HG02642 (cell line): ENCODE measurements around the gene FAM53A.
"Not testable (repeated sequence)": the region's sequence is repeated elsewhere in the genome, so short reads cannot be mapped to it uniquely, and the experiment has no call there.

ENCODE experiments used
- ATAC-seq: cut with Tn5 transposase; IDR thresholded peaks from one replicate; pipeline ENCODE4 v1.9.1; 2021; ENCODE audit warnings: mild to moderate bottlenecking; ENCODE audit not compliant: unreplicated experiment, poor library complexity

Gene FAM53A

GRCh38 chr4:1717129-1718094, 33.3 kb upstream of the FAM53A start:
- ATAC-seq, result no peak

- ATAC-seq, result no peak
These were observed 32.2 kb upstream of the FAM53A start for GRCh38 chr4:1716065-1716945.

- no peak for ATAC-seq
These were observed 31.1 kb upstream of the FAM53A start for GRCh38 chr4:1715002-1715758.

GRCh38 chr4:1714303-1715001, 30.3 kb upstream of the FAM53A start:
- no peak for ATAC-seq

DNA sequence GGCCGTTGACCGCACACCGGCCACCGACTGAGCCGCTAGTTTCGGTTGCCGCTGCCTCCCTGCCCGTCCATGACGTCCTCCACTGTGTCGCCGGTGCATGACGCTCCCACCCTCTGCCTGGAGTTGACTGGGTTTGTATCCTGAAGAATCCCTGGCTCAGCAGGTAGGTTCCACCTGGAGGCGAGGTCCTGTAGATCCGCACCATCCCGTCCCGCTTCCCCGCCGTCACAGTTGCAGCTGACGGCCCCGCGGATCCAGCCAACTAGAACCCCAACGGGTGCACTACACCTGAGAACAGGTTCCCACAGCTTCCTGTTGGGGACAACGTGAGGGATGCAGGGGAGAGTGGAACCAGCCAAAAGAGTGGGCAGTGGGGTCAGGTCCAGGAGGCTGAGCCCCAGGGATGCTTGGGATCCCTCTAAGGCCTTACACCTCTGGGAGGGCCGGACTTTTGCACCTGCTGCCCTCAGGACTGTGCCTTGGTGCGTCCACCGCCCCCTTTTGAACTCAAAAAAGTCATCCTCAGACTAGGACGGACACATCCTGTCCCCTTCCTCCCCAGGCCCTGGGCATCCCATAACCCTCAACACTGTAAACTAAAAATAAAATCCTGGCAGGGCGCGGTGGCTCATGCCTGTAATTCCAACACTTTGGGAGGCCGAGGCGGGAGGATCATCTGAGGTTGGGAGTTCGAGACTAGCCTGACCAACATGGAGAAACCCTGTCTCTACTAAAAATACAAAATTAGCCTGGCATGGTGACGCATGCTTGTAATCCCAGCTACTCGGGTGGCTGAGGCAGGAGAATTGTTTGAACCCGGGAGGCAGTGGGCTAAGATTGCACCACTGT, 29.1 kb upstream of the FAM53A start:
- no peak for ATAC-seq

DNA sequence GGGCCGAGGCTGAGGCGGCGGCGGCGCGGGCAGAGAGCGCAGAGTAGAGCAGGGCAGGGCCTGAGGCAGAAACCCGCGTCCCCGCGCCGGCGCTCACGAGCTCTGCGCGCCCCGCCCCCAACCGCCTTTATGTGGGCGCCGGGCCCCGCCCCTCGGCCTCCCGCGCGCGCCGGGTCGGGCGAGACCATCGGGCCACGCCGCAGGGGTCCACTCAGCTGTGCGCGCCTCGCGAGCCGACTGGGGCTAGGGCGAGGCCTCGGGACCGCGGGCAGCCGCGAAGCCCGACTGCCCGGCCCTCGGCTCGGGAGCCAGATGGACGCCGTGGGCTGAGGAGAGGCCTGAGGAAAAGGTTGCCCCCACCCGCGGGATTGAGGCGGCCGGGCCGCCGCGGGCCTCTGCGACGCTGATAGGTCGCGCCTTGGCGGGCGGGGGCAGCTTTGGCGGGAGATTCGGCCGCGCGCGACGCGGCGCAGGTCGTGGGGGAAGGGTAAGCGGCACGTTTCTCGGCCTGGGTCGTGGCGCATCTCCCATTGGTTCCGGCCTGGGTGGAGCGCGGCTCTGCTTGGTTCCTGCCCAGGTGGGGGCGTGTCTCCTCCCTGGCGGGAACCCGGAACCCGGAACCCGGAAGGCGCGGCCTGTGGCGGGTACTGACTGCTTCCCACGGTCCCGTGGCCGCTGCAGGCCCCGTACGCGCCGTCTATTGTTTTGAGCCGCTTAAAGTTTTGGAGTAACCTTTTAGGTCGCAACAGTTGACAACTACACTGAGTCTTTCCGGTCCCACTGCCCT, 28.3 kb upstream of the FAM53A start, which contains the start of gene SLBP:
SLBP (minus strand) TSS at position 104 of the 787 bp plus-strand sequence. CDS start 131 bp downstream, outside the sequence.
- ATAC-seq, result peak; percentile 80

DNA sequence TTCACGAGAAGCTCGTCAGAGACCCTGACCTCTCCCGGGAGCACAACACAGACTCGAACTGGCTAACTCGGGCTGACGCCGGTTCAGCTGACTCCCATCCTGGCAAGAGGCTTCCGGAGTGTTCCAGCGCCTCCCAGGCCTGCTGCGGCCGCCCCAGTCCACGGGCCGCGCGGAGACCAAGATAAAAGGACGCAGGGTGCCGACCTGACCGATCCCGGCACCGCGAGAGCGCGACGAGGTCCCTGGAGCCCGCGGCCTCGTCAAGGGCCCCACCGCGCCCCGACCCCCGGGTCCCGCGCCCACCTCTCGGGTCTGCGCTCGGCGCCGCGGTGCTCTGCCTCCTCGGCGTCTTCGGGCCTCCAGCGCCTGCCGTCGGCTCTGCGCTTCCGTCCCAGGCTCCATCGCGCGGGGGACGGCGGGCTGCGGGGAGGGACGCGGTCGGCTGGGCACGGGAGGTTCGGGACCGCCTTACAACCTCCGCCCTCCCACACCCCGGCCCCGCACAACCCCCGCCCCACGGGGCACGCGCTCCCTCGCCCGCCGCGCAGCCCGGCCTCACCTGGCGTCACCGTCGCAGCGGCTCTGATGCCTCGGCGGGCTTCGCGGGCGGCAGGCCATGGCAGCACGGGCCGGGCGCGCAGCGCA, 27.6 kb upstream of the FAM53A start:
- peak; percentile 14 for ATAC-seq

DNA sequence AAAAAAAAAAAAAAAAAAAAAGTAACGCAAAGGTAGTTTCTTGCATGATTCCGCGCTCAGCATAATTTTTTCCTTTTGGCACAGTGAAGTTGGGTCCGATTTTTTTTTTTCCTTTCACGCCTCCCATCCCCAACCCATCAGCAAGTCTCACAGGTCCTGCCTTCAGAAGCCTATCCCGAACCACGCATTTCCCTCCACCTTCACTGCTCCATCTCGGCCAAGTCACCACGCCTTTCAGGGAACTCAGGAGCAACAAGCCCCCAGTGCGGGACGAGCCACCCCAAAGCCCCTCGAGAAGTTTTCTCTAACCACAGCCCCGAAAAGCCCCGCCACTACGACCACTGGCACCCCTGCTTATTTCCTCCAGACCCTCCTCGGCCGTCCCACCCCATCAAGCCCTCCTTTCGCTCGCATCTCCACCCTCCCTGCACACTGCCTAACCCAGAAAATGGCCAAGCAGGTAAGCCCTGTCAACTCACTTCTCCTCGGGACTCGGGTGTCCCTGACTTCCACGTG, 27.0 kb upstream of the FAM53A start:
- no peak for ATAC-seq

GRCh38 chr4:1708581-1708980, 24.5 kb upstream of the FAM53A start:
- ATAC-seq, result no peak

DNA sequence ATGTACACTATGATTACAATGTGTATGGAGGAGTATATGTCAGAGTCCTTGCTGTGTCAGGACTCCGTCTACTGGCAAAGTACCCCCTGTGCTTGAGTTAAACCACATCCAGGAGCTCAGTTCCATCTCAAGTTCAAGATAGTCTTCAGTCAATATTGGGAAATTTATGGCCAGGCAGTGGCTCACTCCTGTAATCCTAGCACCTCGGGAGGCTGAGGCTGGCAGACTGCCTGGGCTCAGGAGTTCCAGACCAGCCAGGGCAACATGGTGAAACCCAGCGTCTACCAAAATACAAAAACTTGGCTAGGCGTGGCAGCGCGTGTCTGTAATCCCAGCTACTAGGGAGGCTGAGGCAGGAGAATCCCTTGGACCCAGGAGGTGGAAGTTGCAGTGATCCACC, 22.2 kb upstream of the FAM53A start:
- ATAC-seq, result no peak

GRCh38 chr4:1705732-1706131, 21.6 kb upstream of the FAM53A start:
- ATAC-seq, result no peak

GRCh38 chr4:1703867-1704266, 19.8 kb upstream of the FAM53A start:
- ATAC-seq, result no peak

DNA sequence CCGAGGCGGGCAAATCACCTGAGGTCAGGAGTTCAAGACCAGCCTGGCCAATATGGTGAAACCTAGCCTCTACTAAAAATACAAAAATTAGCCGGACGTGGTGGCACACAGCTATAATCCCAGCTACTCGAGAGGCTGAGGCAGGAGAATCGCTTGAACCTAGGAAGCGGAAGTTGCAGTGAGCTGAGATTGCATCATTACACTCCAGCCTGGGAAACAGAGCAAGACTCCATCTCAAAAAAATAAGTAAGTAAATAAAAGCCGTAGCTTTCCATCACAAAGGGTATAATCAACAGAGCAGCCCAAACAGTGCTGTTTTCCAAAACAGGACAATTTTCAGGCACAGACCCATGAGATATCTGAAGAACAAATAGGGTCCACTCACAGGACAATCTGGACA, 17.6 kb upstream of the FAM53A start:
- ATAC-seq, result not testable (repeated sequence)

DNA sequence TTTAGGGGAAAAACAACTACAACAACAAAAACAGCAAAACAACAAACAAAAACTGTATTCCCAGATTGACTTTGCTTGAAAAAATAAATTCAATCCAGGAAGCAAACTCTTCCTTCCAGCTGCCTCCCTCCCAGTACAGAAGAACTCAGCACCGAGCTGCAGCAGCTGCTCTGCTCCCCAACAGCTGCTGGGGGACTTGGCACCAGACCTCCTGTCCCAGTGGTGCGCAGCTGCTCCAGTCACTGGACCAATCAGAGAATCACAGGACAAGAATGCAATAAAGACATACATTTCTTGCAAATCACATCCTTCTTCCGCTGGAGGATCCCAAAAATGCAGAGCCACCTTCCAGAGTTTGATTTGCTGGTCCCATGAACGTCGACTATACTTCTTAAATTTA, 11.8 kb upstream of the FAM53A start:
- ATAC-seq, result no peak

DNA sequence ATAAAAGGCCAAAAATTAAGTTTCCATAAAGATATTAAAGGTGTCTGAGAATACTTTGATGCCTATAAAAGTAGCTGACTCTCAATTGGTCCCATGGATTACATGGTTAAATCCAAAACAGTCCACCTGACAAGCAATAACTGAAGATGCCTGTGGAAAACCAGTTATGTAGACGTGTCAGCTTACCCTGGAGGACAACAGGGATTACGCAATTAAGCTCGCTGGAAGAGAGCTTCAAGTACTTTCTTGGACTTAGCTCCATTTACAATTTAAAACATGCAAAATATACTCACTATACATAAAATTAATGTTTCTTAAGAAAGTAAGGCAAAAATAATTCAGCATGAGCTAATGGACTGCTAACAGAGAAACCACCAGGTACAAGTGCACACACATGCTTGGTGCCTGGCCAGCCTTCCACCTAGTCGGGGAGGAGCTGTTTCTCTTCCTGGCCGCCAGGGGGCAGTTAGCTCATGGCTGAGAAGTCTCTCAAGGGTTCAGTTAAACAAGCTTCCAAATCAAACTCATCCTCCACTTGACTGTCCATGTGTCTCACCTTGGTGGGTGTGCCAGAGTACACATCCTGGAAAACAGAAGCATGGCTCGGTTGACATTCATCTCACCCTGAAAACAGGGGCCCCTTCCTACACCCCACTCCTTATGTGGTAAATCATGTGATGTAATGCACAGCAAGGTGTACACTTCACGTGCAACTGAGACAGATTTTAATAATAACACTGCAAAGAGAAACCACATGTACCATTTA, 9.2 kb upstream of the FAM53A start:
- ATAC-seq, result peak; percentile 78

GRCh38 chr4:1691737-1692373, 7.7 kb upstream of the FAM53A start:
- no peak for ATAC-seq
